ENCODE data around the gene NEDD4L. TPM values are rescaled to one million over a fixed set of nuclear protein-coding genes. Genes with fewer than 3 reads are reported as not detected.

Gene NEDD4L
- polyA plus RNA-seq, 1 donor (not counting 4 experiments of a cell fraction or from before 2014, with no cell fraction given), result 52.6 TPM

- H4K20me1 ChIP-seq (ENCODE audit: control insufficient read depth, extremely low read depth, insufficient read depth, low read length), result no peaks in the 10 kb centered on the region
- peaks cover 16 to 23% of the 10 kb centered on the region in 2 experiments for H3K36me3 ChIP-seq (ENCODE audit: control insufficient read depth in 2 of 2, extremely low read depth in 1 of 2, insufficient read depth in 2 of 2, low read length in 2 of 2)
- H2AFZ ChIP-seq (ENCODE audit: control insufficient read depth, low read length), result no peak overlapping the region
- DNase-seq (ENCODE audit: low read depth, low spot score) (no peak), FAIRE-seq (no peak)
- TF ChIP-seq CTCF (optimal IDR thresholded peaks at IDR 0.05 in 1 of 3, IDR thresholded peaks at IDR 0.05 in 1 of 3, conservative IDR thresholded peaks at IDR 0.05 in 1 of 3; ENCODE audit: extremely low read depth in 1 of 3, insufficient read depth in 2 of 3, low read length in 3 of 3) (no peak), EZH2 (IDR thresholded peaks at IDR 0.05; ENCODE audit: low read length) (no peak)
- dilution Hi-C loops (cut with MboI; ENCODE audit: extremely low pct_ligation_motif_present, low sequenced_read_pairs), result no loop called here
- no peaks in the 10 kb centered on the region for H3K9me3 ChIP-seq (ENCODE audit: control insufficient read depth, low read depth, low read length)
- H3K4me3 ChIP-seq (ENCODE audit: control insufficient read depth in 2 of 3, extremely low read depth in 1 of 3, insufficient read depth in 2 of 3, low read depth in 1 of 3, low read length in 3 of 3), result no peak overlapping the region
- H3K27ac ChIP-seq (ENCODE audit: control insufficient read depth, insufficient read depth, low read length), result no peak overlapping the region
- no peaks in the 10 kb centered on the region for H3K27me3 ChIP-seq (ENCODE audit: control insufficient read depth, extremely low read depth, insufficient read depth, low read length)
- no peaks in the 10 kb centered on the region for H3K9me1 ChIP-seq (ENCODE audit: control insufficient read depth, extremely low read depth, insufficient read depth, low read length)
- H3K4me1 ChIP-seq (ENCODE audit: control insufficient read depth, extremely low read depth, insufficient read depth, low read length), result peaks cover 25% of the 10 kb centered on the region
- no peak overlapping the region for H3K9ac ChIP-seq (ENCODE audit: control insufficient read depth, extremely low read depth, insufficient read depth, low read length)
- H3K79me2 ChIP-seq (ENCODE audit: control insufficient read depth, insufficient read depth, low read length), result peaks cover 55% of the 10 kb centered on the region
- no peak overlapping the region for H3K4me2 ChIP-seq (ENCODE audit: control insufficient read depth, extremely low read depth, insufficient read depth, low read depth, low read length)
Observed at GRCh38 chr18:58319719-58320118, 275.7 kb downstream of the NEDD4L start.

- Histone ChIP-seq H3K27me3 (ENCODE audit: control insufficient read depth, extremely low read depth, insufficient read depth, low read length) (no peaks in the 10 kb centered on the region), H3K36me3 (ENCODE audit: control insufficient read depth in 2 of 2, extremely low read depth in 1 of 2, insufficient read depth in 2 of 2, low read length in 2 of 2) (peaks cover 21 to 26% of the 10 kb centered on the region in 2 experiments), H4K20me1 (ENCODE audit: control insufficient read depth, extremely low read depth, insufficient read depth, low read length) (no peaks in the 10 kb centered on the region), H2AFZ (ENCODE audit: control insufficient read depth, low read length) (no peak overlapping the region), H3K4me1 (ENCODE audit: control insufficient read depth, extremely low read depth, insufficient read depth, low read length) (peaks cover 12% of the 10 kb centered on the region), H3K27ac (ENCODE audit: control insufficient read depth, insufficient read depth, low read length) (peak overlapping the region; percentile 56), H3K9ac (ENCODE audit: control insufficient read depth, extremely low read depth, insufficient read depth, low read length) (no peak overlapping the region), H3K4me2 (ENCODE audit: control insufficient read depth, extremely low read depth, insufficient read depth, low read depth, low read length) (no peak overlapping the region), H3K79me2 (ENCODE audit: control insufficient read depth, insufficient read depth, low read length) (peaks cover 43% of the 10 kb centered on the region), H3K9me1 (ENCODE audit: control insufficient read depth, extremely low read depth, insufficient read depth, low read length) (no peaks in the 10 kb centered on the region), H3K4me3 (ENCODE audit: control insufficient read depth in 2 of 3, extremely low read depth in 1 of 3, insufficient read depth in 2 of 3, low read depth in 1 of 3, low read length in 3 of 3) (no peak overlapping the region), H3K9me3 (ENCODE audit: control insufficient read depth, low read depth, low read length) (no peaks in the 10 kb centered on the region)
- no peak for TF ChIP-seq EZH2 (IDR thresholded peaks at IDR 0.05; ENCODE audit: low read length)
- peak in 1 of 3 experiments; percentile 29 for TF ChIP-seq CTCF (optimal IDR thresholded peaks at IDR 0.05 in 1 of 3, IDR thresholded peaks at IDR 0.05 in 1 of 3, conservative IDR thresholded peaks at IDR 0.05 in 1 of 3; ENCODE audit: extremely low read depth in 1 of 3, insufficient read depth in 2 of 3, low read length in 3 of 3)
- DNase-seq (ENCODE audit: low read depth, low spot score), result no peak
- dilution Hi-C loops (cut with MboI; ENCODE audit: extremely low pct_ligation_motif_present, low sequenced_read_pairs), result no loop called here
- peak; percentile 29 for FAIRE-seq
Observed at GRCh38 chr18:58320907-58321561, 277.0 kb downstream of the NEDD4L start.

All from keratinocyte (primary cell).